Endothelial cell of umbilical vein (primary cell): ENCODE data around the gene TBCC.

Source experiments
- CTCF ChIP-seq, 2 donors: IDR thresholded peaks; 1 replicate in 1 of 2; 2 replicates in 1 of 2; pipeline ENCODE4 v1.5.1; 2011; ENCODE audit warnings: low read length in 2 of 2, mild to moderate bottlenecking in 2 of 2, moderate library complexity in 2 of 2, control low read depth in 1 of 2, inconsistent platforms in 1 of 2, low read depth in 1 of 2; ENCODE audit not compliant: insufficient read depth in 1 of 2; ENCODE audit errors: extremely low read depth in 1 of 2
- EZH2 ChIP-seq: IDR thresholded peaks from 2 replicates; pipeline ENCODE4 v1.6.1; 2012; ENCODE audit warnings: borderline replicate concordance, low read depth, mild to moderate bottlenecking, moderate library complexity, low read length, inconsistent platforms; ENCODE audit not compliant: severe bottlenecking
- POLR2A ChIP-seq: IDR thresholded peaks from 2 replicates; pipeline ENCODE4 v1.6.1; 2012; ENCODE audit warnings: low read depth, mild to moderate bottlenecking, control low read depth, low read length
- POLR2AphosphoS5 ChIP-seq: IDR thresholded peaks from 2 replicates; pipeline ENCODE4 v1.6.1; 2012; ENCODE audit warnings: low read depth, mild to moderate bottlenecking, control low read depth, low read length, moderate library complexity; ENCODE audit not compliant: insufficient read depth
- TF ChIP-seq, protein P1 (sequence below): IDR thresholded peaks from 2 replicates; pipeline ENCODE4 v1.6.1; 2011; ENCODE audit not compliant: insufficient read depth, insufficient read length

DNA sequence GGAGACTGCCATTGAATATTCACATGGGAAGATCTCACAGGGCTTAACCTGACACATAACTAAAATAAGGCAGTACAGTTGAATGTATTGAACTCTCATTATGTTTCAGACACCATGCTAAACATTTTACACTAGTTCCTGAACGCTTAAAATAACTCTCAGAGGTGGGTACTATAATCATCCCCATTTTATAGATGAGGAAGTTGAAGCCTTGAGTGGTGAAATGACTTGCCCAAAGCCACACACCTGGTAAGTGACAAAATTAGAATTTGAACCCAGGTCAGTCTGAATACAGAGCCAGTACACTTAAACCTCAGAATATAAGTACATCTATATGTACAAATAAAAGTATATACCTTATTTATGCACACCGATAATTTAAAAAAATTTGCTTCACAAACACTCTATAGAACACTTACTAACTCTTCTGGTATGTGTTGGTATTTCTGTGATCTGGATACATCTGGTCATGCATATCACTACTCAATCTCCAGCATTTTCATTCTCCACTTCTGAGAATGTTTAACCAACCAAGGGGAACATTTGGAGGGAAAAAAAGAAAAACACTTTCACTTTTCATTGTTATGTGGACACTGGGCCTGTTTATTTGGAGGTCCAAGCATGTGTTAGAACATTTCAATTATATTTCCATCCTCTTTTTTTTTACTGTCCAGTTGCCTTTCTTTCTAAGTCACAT lies 31.4 kb upstream of the TBCC start:
- TF ChIP-seq, protein P1, sequence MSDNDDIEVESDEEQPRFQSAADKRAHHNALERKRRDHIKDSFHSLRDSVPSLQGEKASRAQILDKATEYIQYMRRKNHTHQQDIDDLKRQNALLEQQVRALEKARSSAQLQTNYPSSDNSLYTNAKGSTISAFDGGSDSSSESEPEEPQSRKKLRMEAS = no peak
- TF ChIP-seq CTCF (IDR thresholded peaks at IDR 0.05; ENCODE audit: extremely low read depth in 1 of 2, insufficient read depth in 1 of 2, low read depth in 1 of 2, low read length in 2 of 2) = no peak
- no peak for TF ChIP-seq POLR2A
- TF ChIP-seq EZH2 = no peak
- TF ChIP-seq POLR2AphosphoS5 = no peak
